K562 (cell line): ENCODE measurements around the gene LRRC26. TPM values are rescaled to one million over a fixed set of nuclear protein-coding genes. Genes with fewer than 3 reads are reported as not detected.
A peak's percentile ranks its signal among the peaks of the same experiment; 100 is the strongest.

ENCODE experiments used
- CSDE1 ChIP-seq, 2 experiments: fragments of 450-650 bp; IDR thresholded peaks; 2 replicates each; pipeline ENCODE4 v1.6.1; 2016; ENCODE audit warnings: mild to moderate bottlenecking in 1 of 2
- E2F3 ChIP-seq: fragments of 250-450 bp; sonication (Bioruptor Pico); IDR thresholded peaks from 2 replicates; pipeline ENCODE4 v1.4.0; 2020; ENCODE audit warnings: mild to moderate bottlenecking
- HNRNPK ChIP-seq: fragments of 200-400 bp; formaldehyde crosslinking; IDR thresholded peaks from one replicate; pipeline ENCODE4 v1.6.1; 2018; ENCODE audit warnings: mild to moderate bottlenecking, low read depth, low read length; ENCODE audit not compliant: poor library complexity, severe bottlenecking
- MYNN ChIP-seq, 2 experiments: sonication (generic); formaldehyde crosslinking in 1 of 2; IDR thresholded peaks; 2 replicates each; pipeline versions ENCODE4 v1.5.0 to v1.6.1; 2016 to 2020; ENCODE audit warnings: antibody characterized with exemption in 1 of 2, missing genetic modification reagents in 1 of 2
- POLR3A ChIP-seq: IDR thresholded peaks from 2 replicates; pipeline ENCODE4 v1.6.1; 2011; ENCODE audit warnings: borderline replicate concordance, mild to moderate bottlenecking, moderate library complexity; ENCODE audit not compliant: insufficient read length, insufficient read depth; ENCODE audit errors: extremely low read depth
- RBM15 ChIP-seq: fragments of 200-400 bp; formaldehyde crosslinking; IDR thresholded peaks from 2 replicates; pipeline ENCODE4 v1.6.1; 2018; ENCODE audit warnings: mild to moderate bottlenecking, low read length, moderate library complexity; ENCODE audit not compliant: insufficient read depth
- RNF219 ChIP-seq: fragments of 250-450 bp; sonication (Bioruptor Pico); IDR thresholded peaks from 2 replicates; pipeline ENCODE4 v1.5.0; 2022; ENCODE audit warnings: mild to moderate bottlenecking
- ZC3H8 ChIP-seq: fragments of 450-650 bp; IDR thresholded peaks from 2 replicates; pipeline ENCODE4 v1.6.1; 2017
- ZNF140 ChIP-seq: fragments of 250-450 bp; sonication (Bioruptor Pico); IDR thresholded peaks from 2 replicates; pipeline ENCODE4 v1.8.0; 2021; ENCODE audit warnings: moderate library complexity, mild to moderate bottlenecking, inconsistent platforms
- ZNF239 ChIP-seq: fragments of 250-450 bp; sonication (Bioruptor Pico); IDR thresholded peaks from 2 replicates; pipeline ENCODE4 v1.4.0; 2020; ENCODE audit warnings: mild to moderate bottlenecking
- ZNF263 ChIP-seq: sonication (generic); formaldehyde crosslinking; IDR thresholded peaks from 2 replicates; pipeline ENCODE4 v1.8.0; 2022; ENCODE audit warnings: mild to moderate bottlenecking, missing genetic modification reagents, borderline replicate concordance
- ZNF785 ChIP-seq: fragments of 250-450 bp; sonication (Bioruptor Pico); IDR thresholded peaks from 2 replicates; pipeline ENCODE4 v1.4.0; 2020; ENCODE audit warnings: mild to moderate bottlenecking
- polyA plus RNA-seq, 8 experiments: library from polyadenylated mRNA; depleted of rRNA in 4 of 8; stranded (reverse) in 5 of 8; unstranded in 3 of 8; fragments of >200 nt; fragmentation: Nextera tagmentation in 2 of 8; fragmentation: Illumina TruSeq in 1 of 8; extraction: Ambion mirVana in 2 of 8; extraction: Trizol in 1 of 8; gene quantifications; 2 replicates each; pipeline versions ENCODE4 v1.2.1 to v1.2.3, GENCODE V29; 2011 to 2014; ENCODE audit warnings: inconsistent platforms in 1 of 8, missing spikeins in 1 of 8
- total RNA-seq, 7 experiments: library from RNA; depleted of rRNA in 6 of 7; stranded (reverse); fragments of >200 nt in 6 of 7; fragmentation: Illumina TruSeq in 2 of 7; extraction: Trizol in 2 of 7; gene quantifications; 2 replicates each; pipeline versions ENCODE4 v1.2.1 to v1.2.3, GENCODE V29; 2011 to 2021; ENCODE audit warnings: low replicate concordance in 1 of 7
- TF ChIP-seq, protein P1 (sequence below), 2 experiments: fragments of 450-650 bp; formaldehyde crosslinking in 1 of 2; IDR thresholded peaks; 2 replicates each; pipeline versions ENCODE4 v1.4.0 to v1.6.1; 2014 to 2020; ENCODE audit warnings: mild to moderate bottlenecking in 2 of 2, borderline replicate concordance in 1 of 2, low read depth in 1 of 2
- TF ChIP-seq, protein P2 (sequence below): conservative IDR thresholded peaks from 2 replicates; pipeline ENCODE4 v1.6.1; 2011; ENCODE audit warnings: low read depth, mild to moderate bottlenecking, low read length; ENCODE audit not compliant: control insufficient read depth

Gene LRRC26
- total and polyA plus RNA-seq, 9 of the 15 experiments (the other 6 are each of a cell fraction or from before 2014, with no cell fraction given), result not detected

GRCh38 chr9:137188490-137189296 is 18.8 kb upstream of the LRRC26 start, which contains the start of the genes ANAPC2 and SSNA1 (continued):
- TF ChIP-seq, protein P1, sequence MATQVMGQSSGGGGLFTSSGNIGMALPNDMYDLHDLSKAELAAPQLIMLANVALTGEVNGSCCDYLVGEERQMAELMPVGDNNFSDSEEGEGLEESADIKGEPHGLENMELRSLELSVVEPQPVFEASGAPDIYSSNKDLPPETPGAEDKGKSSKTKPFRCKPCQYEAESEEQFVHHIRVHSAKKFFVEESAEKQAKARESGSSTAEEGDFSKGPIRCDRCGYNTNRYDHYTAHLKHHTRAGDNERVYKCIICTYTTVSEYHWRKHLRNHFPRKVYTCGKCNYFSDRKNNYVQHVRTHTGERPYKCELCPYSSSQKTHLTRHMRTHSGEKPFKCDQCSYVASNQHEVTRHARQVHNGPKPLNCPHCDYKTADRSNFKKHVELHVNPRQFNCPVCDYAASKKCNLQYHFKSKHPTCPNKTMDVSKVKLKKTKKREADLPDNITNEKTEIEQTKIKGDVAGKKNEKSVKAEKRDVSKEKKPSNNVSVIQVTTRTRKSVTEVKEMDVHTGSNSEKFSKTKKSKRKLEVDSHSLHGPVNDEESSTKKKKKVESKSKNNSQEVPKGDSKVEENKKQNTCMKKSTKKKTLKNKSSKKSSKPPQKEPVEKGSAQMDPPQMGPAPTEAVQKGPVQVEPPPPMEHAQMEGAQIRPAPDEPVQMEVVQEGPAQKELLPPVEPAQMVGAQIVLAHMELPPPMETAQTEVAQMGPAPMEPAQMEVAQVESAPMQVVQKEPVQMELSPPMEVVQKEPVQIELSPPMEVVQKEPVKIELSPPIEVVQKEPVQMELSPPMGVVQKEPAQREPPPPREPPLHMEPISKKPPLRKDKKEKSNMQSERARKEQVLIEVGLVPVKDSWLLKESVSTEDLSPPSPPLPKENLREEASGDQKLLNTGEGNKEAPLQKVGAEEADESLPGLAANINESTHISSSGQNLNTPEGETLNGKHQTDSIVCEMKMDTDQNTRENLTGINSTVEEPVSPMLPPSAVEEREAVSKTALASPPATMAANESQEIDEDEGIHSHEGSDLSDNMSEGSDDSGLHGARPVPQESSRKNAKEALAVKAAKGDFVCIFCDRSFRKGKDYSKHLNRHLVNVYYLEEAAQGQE (IDR thresholded peaks at IDR 0.05; ENCODE audit: borderline replicate concordance), result peak; percentile 82
- TF ChIP-seq, protein P1 (CRISPR knock-in tag; IDR thresholded peaks at IDR 0.05; ENCODE audit: low read depth), result 0 out of 2 replicates have a peak, but pooled peaks have one; percentile 29
- TF ChIP-seq E2F3, result no peak
- TF ChIP-seq MYNN (IDR thresholded peaks at IDR 0.05), result peak; percentile 59; the same call in 1 of the 2 replicates
- TF ChIP-seq MYNN (CRISPR knock-in tag; IDR thresholded peaks at IDR 0.05), result no peak
- no peak for TF ChIP-seq RBM15
- no peak for TF ChIP-seq ZNF239 (CRISPR knock-in tag)
- TF ChIP-seq ZNF263 (CRISPR knock-in tag), result peak; percentile 96
- TF ChIP-seq, protein P2, sequence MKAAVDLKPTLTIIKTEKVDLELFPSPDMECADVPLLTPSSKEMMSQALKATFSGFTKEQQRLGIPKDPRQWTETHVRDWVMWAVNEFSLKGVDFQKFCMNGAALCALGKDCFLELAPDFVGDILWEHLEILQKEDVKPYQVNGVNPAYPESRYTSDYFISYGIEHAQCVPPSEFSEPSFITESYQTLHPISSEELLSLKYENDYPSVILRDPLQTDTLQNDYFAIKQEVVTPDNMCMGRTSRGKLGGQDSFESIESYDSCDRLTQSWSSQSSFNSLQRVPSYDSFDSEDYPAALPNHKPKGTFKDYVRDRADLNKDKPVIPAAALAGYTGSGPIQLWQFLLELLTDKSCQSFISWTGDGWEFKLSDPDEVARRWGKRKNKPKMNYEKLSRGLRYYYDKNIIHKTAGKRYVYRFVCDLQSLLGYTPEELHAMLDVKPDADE, result peak; percentile 88
- no peak for TF ChIP-seq ZNF785
- no peak for TF ChIP-seq ZC3H8
- peak in 1 of 2 experiments; percentile 98; a peak in 1 of 4 replicates for TF ChIP-seq CSDE1 (IDR thresholded peaks at IDR 0.05)
- TF ChIP-seq POLR3A, result no peak
- no peak for TF ChIP-seq RNF219
- TF ChIP-seq ZNF140, result no peak
- TF ChIP-seq HNRNPK, result no peak
